A673 (cell line): ENCODE measurements around the gene SGCD. TPM values are rescaled to one million over a fixed set of nuclear protein-coding genes. Genes with fewer than 3 reads are reported as not detected.

Experiments used
- BruUV-seq: library from RNA; stranded (reverse); fragments of 400-500 nt; replicated peaks from 2 replicates; lab custom pipeline; 2021; lab: Mats Ljungman, UMichigan
- CTCF ChIA-PET: fragments of 300-600 bp; sonication (Branson Sonifier 250); formaldehyde crosslinking; loops from one replicate; lab custom pipeline; 2022; ENCODE audit warnings: antibody characterized with exemption; lab: Charles Lee
- POLR2A ChIA-PET: fragments of 300-600 bp; sonication (Branson Sonifier 250); formaldehyde crosslinking; loops from one replicate; lab custom pipeline; 2022; ENCODE audit warnings: antibody characterized with exemption; ENCODE audit not compliant: low non-redundant PET; lab: Charles Lee
- DNase-seq: peaks from one replicate; pipeline ENCODE4 v3.0.0-alpha.2; 2015; ENCODE audit warnings: low spot score
- H3K27ac ChIP-seq: fragments of 200-600 bp; sonication (generic); 2 replicates; pipeline ENCODE4 v1.5.1; 2016; ENCODE audit warnings: mixed run types, low read depth, mild to moderate bottlenecking, mixed read lengths, antibody characterized with exemption, low read length; ENCODE audit not compliant: poor library complexity, severe bottlenecking
- H3K27me3 ChIP-seq: fragments of 200-600 bp; sonication (generic); replicated peaks from 2 replicates; pipeline ENCODE4 v1.6.1; 2017; ENCODE audit warnings: mixed run types, low read depth, mild to moderate bottlenecking, mixed read lengths, antibody characterized with exemption, low read length; ENCODE audit not compliant: insufficient read depth, poor library complexity
- H3K36me3 ChIP-seq: fragments of 200-600 bp; sonication (generic); 2 replicates; pipeline ENCODE4 v1.6.1; 2016; ENCODE audit warnings: mixed run types, mild to moderate bottlenecking, mixed read lengths, antibody characterized with exemption, low read length; ENCODE audit not compliant: insufficient read depth, poor library complexity, severe bottlenecking
- H3K4me1 ChIP-seq: fragments of 200-600 bp; sonication (generic); 2 replicates; pipeline ENCODE4 v1.6.1; 2017; ENCODE audit warnings: mixed run types, mild to moderate bottlenecking, mixed read lengths, antibody characterized with exemption, low read length; ENCODE audit not compliant: insufficient read depth, poor library complexity, severe bottlenecking
- H3K4me3 ChIP-seq: fragments of 200-600 bp; sonication (generic); 2 replicates; pipeline ENCODE4 v1.5.1; 2016; ENCODE audit warnings: low read depth, mixed run types, mild to moderate bottlenecking, mixed read lengths, low read length; ENCODE audit not compliant: poor library complexity, severe bottlenecking
- H3K9me3 ChIP-seq: fragments of 200-600 bp; sonication (generic); 2 replicates; pipeline ENCODE4 v1.6.1; 2016; ENCODE audit warnings: mixed run types, low read depth, mild to moderate bottlenecking, mixed read lengths, antibody characterized with exemption, low read length; ENCODE audit not compliant: poor library complexity, severe bottlenecking
- CTCF ChIP-seq: fragments of 300-800, 200-600 bp; sonication (generic); conservative IDR thresholded peaks from 2 replicates; pipeline ENCODE4 v1.5.1; 2017; ENCODE audit warnings: low read depth, mild to moderate bottlenecking, antibody characterized with exemption, low read length, moderate library complexity, mixed read lengths
- EZH2 ChIP-seq: fragments of 200-600 bp; sonication (generic); IDR thresholded peaks from 2 replicates; pipeline ENCODE4 v1.6.1; 2017; ENCODE audit warnings: borderline replicate concordance, low read depth, mild to moderate bottlenecking, mixed read lengths, antibody characterized with exemption, low read length; ENCODE audit not compliant: poor library complexity, severe bottlenecking
- intact Hi-C: fragments of 100-400 bp; cut with micrococcal nuclease; formaldehyde crosslinking; loops from one replicate; pipeline ENCODE4 v1.10.0; 2022; ENCODE audit not compliant: unreplicated experiment
- total RNA-seq: library from RNA; stranded (reverse); gene quantifications from 2 replicates; pipeline ENCODE4 v1.2.3, GENCODE V29; 2021

Gene SGCD
- total RNA-seq, 1 experiment from 2014 or later, result 0.17 TPM

GRCh38 chr5:156624686-156625085, 297.7 kb downstream of the SGCD start:
- intact Hi-C loops, result no loop called here
- TF ChIP-seq CTCF, result no peak
- TF ChIP-seq EZH2, result no peak
- H3K36me3 ChIP-seq, result no peaks in the 10 kb centered on the region
- no peak overlapping the region for H3K27ac ChIP-seq
- no peak overlapping the region for H3K4me3 ChIP-seq
- H3K9me3 ChIP-seq, result no peaks in the 10 kb centered on the region
- BruUV-seq, result no TSS peak
- ChIA-PET POLR2A (no interaction called here), CTCF (no interaction called here)
- no peak for DNase-seq
- H3K4me1 ChIP-seq, result no peaks in the 10 kb centered on the region
- H3K27me3 ChIP-seq, result no peaks in the 10 kb centered on the region

- no peak for DNase-seq
- Histone ChIP-seq H3K36me3 (no peaks in the 10 kb centered on the region), H3K9me3 (no peaks in the 10 kb centered on the region), H3K4me3 (no peak overlapping the region), H3K27me3 (no peaks in the 10 kb centered on the region), H3K27ac (no peak overlapping the region), H3K4me1 (no peaks in the 10 kb centered on the region)
- CTCF ChIA-PET, result no interaction called here
- BruUV-seq, result no TSS peak
- TF ChIP-seq EZH2 (no peak), CTCF (no peak)
- POLR2A ChIA-PET, result no interaction called here
- intact Hi-C loops, result no loop called here
Measured at GRCh38 chr5:156628421-156628820, 301.5 kb downstream of the SGCD start.

- no peak overlapping the region for H3K4me3 ChIP-seq
- ChIA-PET CTCF (no interaction called here), POLR2A (no interaction called here)
- no peaks in the 10 kb centered on the region for H3K27me3 ChIP-seq
- H3K9me3 ChIP-seq, result no peaks in the 10 kb centered on the region
- BruUV-seq, result no TSS peak
- no peak for TF ChIP-seq EZH2
- no peak for TF ChIP-seq CTCF
- intact Hi-C loops, result no loop called here
- no peak overlapping the region for H3K27ac ChIP-seq
- no peak for DNase-seq
- H3K4me1 ChIP-seq, result no peaks in the 10 kb centered on the region
- no peaks in the 10 kb centered on the region for H3K36me3 ChIP-seq
Measured at GRCh38 chr5:156631005-156631404, 304.0 kb downstream of the SGCD start.
